ENCODE measurements around the gene N4BP2L1.

N4BP2L1 gene

DNA sequence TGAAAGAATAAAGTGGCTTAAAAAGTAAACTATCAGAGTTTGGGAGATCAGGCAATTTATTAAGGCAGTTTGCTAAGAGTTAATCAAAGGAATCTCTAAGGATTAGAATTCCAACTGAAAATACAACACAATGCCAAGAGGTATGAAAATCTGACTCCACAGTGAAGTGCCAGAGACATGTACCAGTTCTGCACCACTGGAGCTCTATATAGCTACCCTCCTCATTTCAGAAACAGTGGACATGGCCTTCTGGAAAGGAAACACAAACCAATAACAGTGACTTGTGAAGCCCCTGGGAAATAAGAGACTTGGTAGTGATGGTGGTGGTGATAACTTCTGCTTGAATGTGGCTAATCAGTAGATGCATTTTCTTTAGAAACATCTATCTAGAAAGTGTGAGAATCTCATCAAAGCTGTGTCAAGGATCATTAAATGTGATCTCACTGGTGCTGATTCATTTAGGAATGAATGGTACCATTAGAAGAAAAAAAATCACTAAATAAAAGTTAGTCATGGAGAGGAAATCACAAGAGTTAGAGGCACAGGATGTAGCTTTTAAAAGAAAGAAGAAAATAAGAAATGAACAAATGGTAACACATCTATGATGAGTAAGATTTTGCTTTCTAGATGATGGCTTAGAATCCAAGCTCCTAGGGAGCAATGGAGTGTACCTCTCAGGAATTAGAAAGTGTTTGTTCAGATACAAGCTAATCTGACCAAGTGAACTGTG lies 20.1 kb upstream of the N4BP2L1 start:
- TF ChIP-seq, protein P1, sequence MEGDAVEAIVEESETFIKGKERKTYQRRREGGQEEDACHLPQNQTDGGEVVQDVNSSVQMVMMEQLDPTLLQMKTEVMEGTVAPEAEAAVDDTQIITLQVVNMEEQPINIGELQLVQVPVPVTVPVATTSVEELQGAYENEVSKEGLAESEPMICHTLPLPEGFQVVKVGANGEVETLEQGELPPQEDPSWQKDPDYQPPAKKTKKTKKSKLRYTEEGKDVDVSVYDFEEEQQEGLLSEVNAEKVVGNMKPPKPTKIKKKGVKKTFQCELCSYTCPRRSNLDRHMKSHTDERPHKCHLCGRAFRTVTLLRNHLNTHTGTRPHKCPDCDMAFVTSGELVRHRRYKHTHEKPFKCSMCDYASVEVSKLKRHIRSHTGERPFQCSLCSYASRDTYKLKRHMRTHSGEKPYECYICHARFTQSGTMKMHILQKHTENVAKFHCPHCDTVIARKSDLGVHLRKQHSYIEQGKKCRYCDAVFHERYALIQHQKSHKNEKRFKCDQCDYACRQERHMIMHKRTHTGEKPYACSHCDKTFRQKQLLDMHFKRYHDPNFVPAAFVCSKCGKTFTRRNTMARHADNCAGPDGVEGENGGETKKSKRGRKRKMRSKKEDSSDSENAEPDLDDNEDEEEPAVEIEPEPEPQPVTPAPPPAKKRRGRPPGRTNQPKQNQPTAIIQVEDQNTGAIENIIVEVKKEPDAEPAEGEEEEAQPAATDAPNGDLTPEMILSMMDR (conservative IDR thresholded peaks at IDR 0.05) = no peak

DNA sequence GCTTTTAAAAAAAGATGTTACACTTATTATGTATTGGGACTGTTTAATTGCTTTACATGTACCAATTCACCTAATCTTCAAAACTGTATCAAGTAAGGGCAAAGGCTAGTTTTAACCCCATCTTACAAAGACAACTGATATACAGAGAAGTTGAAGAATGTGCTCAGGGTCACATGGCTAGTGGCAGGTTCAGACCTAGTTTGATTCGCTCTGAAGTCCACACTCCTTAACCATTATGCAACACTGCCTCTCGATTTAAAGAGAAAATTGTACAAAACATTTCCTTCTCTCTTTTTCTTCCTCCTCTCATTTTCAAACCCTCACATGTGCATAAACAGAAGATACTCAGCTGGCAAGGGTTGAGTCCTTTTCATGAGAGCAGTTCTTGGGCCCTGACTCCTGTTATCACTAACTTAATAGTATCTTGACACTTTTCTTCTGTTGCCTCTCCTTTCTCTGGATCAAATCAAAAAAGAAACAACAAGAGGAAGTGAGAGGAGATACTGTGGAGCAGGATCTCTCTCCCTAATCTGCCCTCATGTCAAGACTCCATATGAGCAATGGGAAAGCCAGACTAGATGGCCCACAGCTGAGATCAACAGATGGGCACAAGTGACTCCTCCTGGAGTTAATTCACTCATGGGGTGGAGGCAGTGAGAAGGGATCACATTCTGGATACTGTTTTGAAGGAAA lies 19.0 kb upstream of the N4BP2L1 start:
- no peak overlapping the region for H3K27ac ChIP-seq
- TF ChIP-seq, protein P1 (conservative IDR thresholded peaks at IDR 0.05) = no peak

More for the DNA sequence above, 20.1 kb upstream of the N4BP2L1 start:
- no peak overlapping the region for H3K27ac ChIP-seq

DNA sequence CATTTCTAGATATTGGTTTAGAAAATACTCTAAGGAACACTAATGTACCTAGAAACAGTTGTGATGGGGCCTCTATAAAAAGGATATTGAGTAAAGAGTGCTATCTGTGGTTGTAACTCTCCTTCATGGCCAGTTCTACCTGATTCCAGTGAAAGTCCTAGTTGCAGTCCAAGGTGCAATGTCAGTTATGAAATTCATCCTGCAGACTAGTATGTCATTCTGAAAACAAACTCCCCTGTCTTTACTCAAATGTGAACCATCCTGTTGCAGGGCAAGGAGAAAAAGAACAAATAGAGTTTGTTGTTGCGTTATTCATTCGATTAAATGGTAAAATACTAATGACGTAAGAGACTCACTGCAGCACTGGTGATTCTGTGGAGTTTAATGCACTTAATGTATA lies 18.3 kb upstream of the N4BP2L1 start:
- no peak overlapping the region for H3K27ac ChIP-seq
- TF ChIP-seq, protein P1 (conservative IDR thresholded peaks at IDR 0.05) = no peak

DNA sequence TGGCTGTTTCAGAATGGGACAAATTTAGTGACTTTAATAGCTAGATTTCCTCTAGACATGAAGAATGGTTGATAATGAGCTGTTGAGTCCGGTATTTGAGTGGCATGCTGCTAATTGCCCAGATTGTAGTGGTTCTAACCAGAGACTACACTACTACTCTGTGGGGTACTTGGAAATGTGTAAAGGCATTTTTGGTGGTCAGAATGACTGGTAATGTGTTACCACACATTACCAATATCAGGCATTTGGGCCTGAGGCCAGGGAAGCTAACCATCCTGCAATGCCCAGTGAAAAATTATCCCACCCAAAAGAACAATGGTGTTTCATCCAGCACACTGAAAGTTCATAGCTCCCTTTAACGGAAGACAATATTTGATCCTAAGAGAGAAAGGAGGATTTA lies 17.5 kb upstream of the N4BP2L1 start:
- H3K27ac ChIP-seq = no peak overlapping the region
- TF ChIP-seq, protein P1 (conservative IDR thresholded peaks at IDR 0.05) = no peak

DNA sequence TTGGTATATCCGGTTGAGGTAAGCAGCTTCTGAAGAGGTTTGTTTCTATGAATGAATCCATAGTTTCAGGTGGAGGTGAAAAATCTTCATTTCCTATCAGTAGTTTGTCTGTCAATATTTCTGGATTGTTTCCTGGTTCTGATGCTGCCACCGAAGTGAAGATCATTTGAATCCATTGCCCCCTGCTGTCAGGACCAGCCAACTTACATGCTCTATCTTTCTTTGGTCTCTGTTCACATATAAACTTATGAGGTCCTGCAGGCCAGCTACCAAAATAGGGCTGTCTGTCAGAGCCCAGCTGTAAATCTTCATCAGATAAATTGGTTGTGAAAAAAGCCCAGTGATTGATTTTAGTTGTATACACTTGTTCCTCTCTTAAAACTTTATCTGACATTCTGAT lies 15.2 kb upstream of the N4BP2L1 start:
- H3K27ac ChIP-seq = 0 out of 2 replicates have a peak overlapping the region, but pooled peaks have one; percentile 21
- TF ChIP-seq, protein P1 (conservative IDR thresholded peaks at IDR 0.05) = peak; percentile 75

DNA sequence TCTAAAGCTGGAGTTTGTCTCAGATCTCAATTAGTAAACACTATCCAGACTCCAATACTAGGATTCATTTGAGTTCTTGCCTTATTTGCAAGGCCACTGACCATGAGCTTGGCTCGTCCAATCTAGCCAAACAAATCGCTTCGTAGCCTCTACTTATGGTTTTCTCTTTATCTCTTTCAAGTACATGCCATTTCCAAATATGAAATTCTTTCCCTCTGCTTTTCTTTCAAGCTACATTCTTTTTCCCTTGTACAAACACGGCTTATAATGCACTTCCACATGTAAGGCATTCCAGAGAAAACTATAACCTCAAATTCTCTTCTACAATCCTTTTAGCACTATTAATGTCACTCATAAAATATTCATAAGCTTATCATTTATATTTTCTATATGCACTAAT lies 10.9 kb upstream of the N4BP2L1 start:
- H3K27ac ChIP-seq = no peak overlapping the region
- TF ChIP-seq, protein P1 (conservative IDR thresholded peaks at IDR 0.05) = no peak

DNA sequence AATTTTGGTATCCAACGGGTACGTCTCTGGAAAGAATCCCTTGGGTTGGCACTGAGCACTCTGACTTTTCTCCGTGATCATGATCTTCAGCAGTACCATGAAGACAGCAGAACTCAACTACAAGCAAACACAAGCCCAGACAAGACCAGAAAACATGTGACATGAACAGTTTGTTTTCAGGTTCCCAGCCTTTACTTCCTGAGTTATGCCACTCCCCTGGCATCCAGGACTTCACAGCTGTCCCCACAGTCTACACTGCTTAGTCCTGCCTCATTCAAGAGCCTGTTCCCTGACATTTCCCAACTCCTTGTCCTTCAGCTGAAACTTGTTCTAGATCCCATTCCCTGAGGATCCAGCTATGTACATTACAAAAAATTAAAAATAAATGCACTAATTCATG lies 4.9 kb upstream of the N4BP2L1 start:
- no peak overlapping the region for H3K27ac ChIP-seq
- TF ChIP-seq, protein P1 (conservative IDR thresholded peaks at IDR 0.05) = no peak
